ENCODE measurements around the gene LMNTD2. TPM values are rescaled to one million over a fixed set of nuclear protein-coding genes. Genes with fewer than 3 reads are reported as not detected.

The LMNTD2 gene
- total and polyA plus RNA-seq, 2 of the 13 experiments (the other 11 are each of a cell fraction or from before 2014, with no cell fraction given): 1.1 to 3.1 TPM

DNA sequence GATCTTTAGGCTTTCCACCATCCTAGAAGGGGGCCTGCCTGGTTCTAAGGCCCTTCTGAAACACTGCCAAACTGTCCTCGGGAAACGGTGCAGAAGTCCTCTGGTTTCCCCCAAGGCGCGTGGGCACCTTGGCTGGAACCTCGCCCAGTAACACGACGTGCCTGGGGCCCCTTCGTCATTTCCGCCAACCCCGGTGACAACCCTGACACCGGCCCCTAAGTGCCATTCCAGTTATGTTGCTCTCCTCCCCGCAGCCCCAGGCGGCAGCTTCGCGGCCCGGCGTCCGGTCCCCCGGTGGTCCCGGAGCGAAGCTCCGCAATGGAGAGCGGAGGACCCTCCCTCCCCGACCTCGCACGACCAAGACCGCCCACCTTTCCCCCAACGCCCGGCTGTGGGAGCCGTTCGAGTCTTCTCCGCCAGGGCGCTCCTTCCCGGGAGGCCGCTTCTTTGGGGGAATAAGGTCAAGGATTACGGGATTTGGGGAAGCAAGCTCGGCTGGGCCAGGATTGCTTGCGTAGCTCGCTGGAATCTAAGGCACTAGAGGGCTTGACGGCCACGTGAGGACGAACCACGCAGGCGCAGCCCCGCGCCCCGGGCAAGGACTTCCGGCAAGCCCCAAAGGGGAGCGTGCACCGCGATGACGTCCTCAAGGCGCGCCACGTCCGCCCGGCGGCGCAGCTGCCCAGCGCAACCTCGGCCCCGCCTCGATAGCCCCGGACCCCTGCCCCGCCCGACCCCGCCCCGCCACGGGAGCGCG, 54.1 kb downstream of the LMNTD2 start (continued):
- TF ChIP-seq, protein P1, sequence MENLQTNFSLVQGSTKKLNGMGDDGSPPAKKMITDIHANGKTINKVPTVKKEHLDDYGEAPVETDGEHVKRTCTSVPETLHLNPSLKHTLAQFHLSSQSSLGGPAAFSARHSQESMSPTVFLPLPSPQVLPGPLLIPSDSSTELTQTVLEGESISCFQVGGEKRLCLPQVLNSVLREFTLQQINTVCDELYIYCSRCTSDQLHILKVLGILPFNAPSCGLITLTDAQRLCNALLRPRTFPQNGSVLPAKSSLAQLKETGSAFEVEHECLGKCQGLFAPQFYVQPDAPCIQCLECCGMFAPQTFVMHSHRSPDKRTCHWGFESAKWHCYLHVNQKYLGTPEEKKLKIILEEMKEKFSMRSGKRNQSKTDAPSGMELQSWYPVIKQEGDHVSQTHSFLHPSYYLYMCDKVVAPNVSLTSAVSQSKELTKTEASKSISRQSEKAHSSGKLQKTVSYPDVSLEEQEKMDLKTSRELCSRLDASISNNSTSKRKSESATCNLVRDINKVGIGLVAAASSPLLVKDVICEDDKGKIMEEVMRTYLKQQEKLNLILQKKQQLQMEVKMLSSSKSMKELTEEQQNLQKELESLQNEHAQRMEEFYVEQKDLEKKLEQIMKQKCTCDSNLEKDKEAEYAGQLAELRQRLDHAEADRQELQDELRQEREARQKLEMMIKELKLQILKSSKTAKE (CRISPR knock-in tag; IDR thresholded peaks at IDR 0.05; ENCODE audit: borderline replicate concordance): no peak
- no peak for TF ChIP-seq ZSCAN20 (CRISPR knock-in tag; IDR thresholded peaks at IDR 0.05; ENCODE audit: borderline replicate concordance)
- TF ChIP-seq RELA (CRISPR knock-in tag; IDR thresholded peaks at IDR 0.05): no peak
- no peak for TF ChIP-seq HOXA9 (CRISPR knock-in tag; IDR thresholded peaks at IDR 0.05; ENCODE audit: borderline replicate concordance)
- TF ChIP-seq SPEN (CRISPR knock-in tag; IDR thresholded peaks at IDR 0.05; ENCODE audit: low read depth): peak; percentile 92
- TF ChIP-seq, protein P2, sequence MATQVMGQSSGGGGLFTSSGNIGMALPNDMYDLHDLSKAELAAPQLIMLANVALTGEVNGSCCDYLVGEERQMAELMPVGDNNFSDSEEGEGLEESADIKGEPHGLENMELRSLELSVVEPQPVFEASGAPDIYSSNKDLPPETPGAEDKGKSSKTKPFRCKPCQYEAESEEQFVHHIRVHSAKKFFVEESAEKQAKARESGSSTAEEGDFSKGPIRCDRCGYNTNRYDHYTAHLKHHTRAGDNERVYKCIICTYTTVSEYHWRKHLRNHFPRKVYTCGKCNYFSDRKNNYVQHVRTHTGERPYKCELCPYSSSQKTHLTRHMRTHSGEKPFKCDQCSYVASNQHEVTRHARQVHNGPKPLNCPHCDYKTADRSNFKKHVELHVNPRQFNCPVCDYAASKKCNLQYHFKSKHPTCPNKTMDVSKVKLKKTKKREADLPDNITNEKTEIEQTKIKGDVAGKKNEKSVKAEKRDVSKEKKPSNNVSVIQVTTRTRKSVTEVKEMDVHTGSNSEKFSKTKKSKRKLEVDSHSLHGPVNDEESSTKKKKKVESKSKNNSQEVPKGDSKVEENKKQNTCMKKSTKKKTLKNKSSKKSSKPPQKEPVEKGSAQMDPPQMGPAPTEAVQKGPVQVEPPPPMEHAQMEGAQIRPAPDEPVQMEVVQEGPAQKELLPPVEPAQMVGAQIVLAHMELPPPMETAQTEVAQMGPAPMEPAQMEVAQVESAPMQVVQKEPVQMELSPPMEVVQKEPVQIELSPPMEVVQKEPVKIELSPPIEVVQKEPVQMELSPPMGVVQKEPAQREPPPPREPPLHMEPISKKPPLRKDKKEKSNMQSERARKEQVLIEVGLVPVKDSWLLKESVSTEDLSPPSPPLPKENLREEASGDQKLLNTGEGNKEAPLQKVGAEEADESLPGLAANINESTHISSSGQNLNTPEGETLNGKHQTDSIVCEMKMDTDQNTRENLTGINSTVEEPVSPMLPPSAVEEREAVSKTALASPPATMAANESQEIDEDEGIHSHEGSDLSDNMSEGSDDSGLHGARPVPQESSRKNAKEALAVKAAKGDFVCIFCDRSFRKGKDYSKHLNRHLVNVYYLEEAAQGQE (IDR thresholded peaks at IDR 0.05; ENCODE audit: borderline replicate concordance in 1 of 2, low read depth in 1 of 2, low read length in 2 of 2): no peak; a peak in 1 of 4 replicates
- TF ChIP-seq, protein P3, sequence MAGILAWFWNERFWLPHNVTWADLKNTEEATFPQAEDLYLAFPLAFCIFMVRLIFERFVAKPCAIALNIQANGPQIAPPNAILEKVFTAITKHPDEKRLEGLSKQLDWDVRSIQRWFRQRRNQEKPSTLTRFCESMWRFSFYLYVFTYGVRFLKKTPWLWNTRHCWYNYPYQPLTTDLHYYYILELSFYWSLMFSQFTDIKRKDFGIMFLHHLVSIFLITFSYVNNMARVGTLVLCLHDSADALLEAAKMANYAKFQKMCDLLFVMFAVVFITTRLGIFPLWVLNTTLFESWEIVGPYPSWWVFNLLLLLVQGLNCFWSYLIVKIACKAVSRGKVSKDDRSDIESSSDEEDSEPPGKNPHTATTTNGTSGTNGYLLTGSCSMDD (CRISPR knock-in tag; IDR thresholded peaks at IDR 0.05): no peak
- TF ChIP-seq ZNF761 (CRISPR knock-in tag; conservative IDR thresholded peaks at IDR 0.05): no peak; the same call in 1 of the 2 replicates
- TF ChIP-seq HDAC2 (CRISPR knock-in tag; IDR thresholded peaks at IDR 0.05): no peak; the same call in 1 of the 2 replicates
- no peak for TF ChIP-seq RFXANK (CRISPR knock-in tag; IDR thresholded peaks at IDR 0.05)
- 0 out of 2 replicates have a peak, but pooled peaks have one; percentile 46 for TF ChIP-seq ZNF331 (CRISPR knock-in tag; IDR thresholded peaks at IDR 0.05)
- TF ChIP-seq RBM22 (optimal IDR thresholded peaks at IDR 0.05; ENCODE audit: low read length): no peak
- TF ChIP-seq RFX1 (IDR thresholded peaks at IDR 0.05): no peak
- TF ChIP-seq MED8 (CRISPR knock-in tag; IDR thresholded peaks at IDR 0.05; ENCODE audit: insufficient replicate concordance): peak; percentile 31
- TF ChIP-seq TP53 (CRISPR knock-in tag; conservative IDR thresholded peaks at IDR 0.05): 0 out of 2 replicates have a peak, but pooled peaks have one; percentile 48
- peak; percentile 90 for TF ChIP-seq DMAP1 (CRISPR knock-in tag; IDR thresholded peaks at IDR 0.05)
- TF ChIP-seq ZNF773 (CRISPR knock-in tag; IDR thresholded peaks at IDR 0.05; ENCODE audit: borderline replicate concordance): peak; percentile 49; the same call in 1 of the 2 replicates
- TF ChIP-seq ZZZ3 (CRISPR knock-in tag; IDR thresholded peaks at IDR 0.05; ENCODE audit: borderline replicate concordance): no peak
- TF ChIP-seq IRF9 (CRISPR knock-in tag; IDR thresholded peaks at IDR 0.05; ENCODE audit: borderline replicate concordance): peak; percentile 64; the same call in 1 of the 2 replicates
- TF ChIP-seq SATB2 (CRISPR knock-in tag; IDR thresholded peaks at IDR 0.05): no peak
- TF ChIP-seq BHLHE40 (IDR thresholded peaks at IDR 0.05; ENCODE audit: low read length): peak; percentile 77
- TF ChIP-seq ZNF777 (CRISPR knock-in tag; IDR thresholded peaks at IDR 0.05): peak; percentile 56

Measured in HepG2 (cell line).